ENCODE results near the gene EFCAB13. TPM values are rescaled to one million over a fixed set of nuclear protein-coding genes. Genes with fewer than 3 reads are reported as not detected.

Gene EFCAB13
- total and polyA plus RNA-seq, 2 of the 4 experiments (the other 2 are of a cell fraction): 0.77 to 1.4 TPM

DNA sequence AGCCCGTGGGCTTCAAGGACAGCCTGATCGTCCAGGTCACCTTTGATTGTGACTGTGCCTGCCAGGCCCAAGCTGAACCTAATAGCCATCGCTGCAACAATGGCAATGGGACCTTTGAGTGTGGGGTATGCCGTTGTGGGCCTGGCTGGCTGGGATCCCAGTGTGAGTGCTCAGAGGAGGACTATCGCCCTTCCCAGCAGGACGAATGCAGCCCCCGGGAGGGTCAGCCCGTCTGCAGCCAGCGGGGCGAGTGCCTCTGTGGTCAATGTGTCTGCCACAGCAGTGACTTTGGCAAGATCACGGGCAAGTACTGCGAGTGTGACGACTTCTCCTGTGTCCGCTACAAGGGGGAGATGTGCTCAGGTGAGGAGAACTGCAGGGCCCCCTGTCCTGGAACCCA is 31.5 kb upstream of the EFCAB13 start:
- H4K8ac ChIP-seq (ENCODE audit: low read depth in 2 of 2, low read length in 2 of 2): no peak overlapping the region
- no peak overlapping the region for H3K4me3 ChIP-seq (ENCODE audit: insufficient read depth, low read depth, low read length)
- no peaks in the 10 kb centered on the region for H3K9me3 ChIP-seq (ENCODE audit: control insufficient read depth, insufficient read depth, low read length)
- dilution Hi-C loops (cut with HindIII; ENCODE audit: low sequenced_read_pairs, unreplicated experiment): no loop called here
- 98% methylated on average over 6 of the region's 14 CpGs; no CpG with 5 or more reads in 1 of the 2 experiments for WGBS, 2 experiments (ENCODE audit: extremely low coverage in 2 of 2, insufficient read length in 1 of 2)
- no peak overlapping the region for H3K4me2 ChIP-seq (ENCODE audit: low read depth, low read length)
- no peak overlapping the region for H2BK20ac ChIP-seq (ENCODE audit: low read depth, low read length)
- H3K36me3 ChIP-seq (ENCODE audit: control insufficient read depth, insufficient read depth, low read length): peaks cover 44% of the 10 kb centered on the region
- H2BK120ac ChIP-seq (ENCODE audit: low read depth, low read length): no peak overlapping the region
- H3K9ac ChIP-seq (ENCODE audit: low read depth, low read length): no peak overlapping the region
- BruUV-seq (replicated peaks): no TSS peak
- H2AK5ac ChIP-seq (ENCODE audit: low read depth, low read length): no peak overlapping the region
- ATAC-seq (ENCODE audit: low read depth) (no peak), DNase-seq (no peak)
- intact Hi-C loops (cut with micrococcal nuclease): no loop called here
- H3K4me1 ChIP-seq (ENCODE audit: control insufficient read depth, insufficient read depth, low read length): peaks cover 13% of the 10 kb centered on the region
- H3K23ac ChIP-seq (ENCODE audit: low read depth, low read length): no peak overlapping the region
- H3K14ac ChIP-seq (replicated peaks; ENCODE audit: low read depth, low read length): no peak overlapping the region
- no peak overlapping the region for H3K27ac ChIP-seq (ENCODE audit: insufficient read depth, low read length)
- ChIA-PET POLR2A (ENCODE audit: unreplicated experiment) (no interaction called here), CTCF (no interaction called here)
- TF ChIP-seq NFE2L2 (IDR thresholded peaks at IDR 0.05; ENCODE audit: low read depth, low read length) (no peak), MXI1 (IDR thresholded peaks at IDR 0.05; ENCODE audit: borderline replicate concordance, low read depth, low read length) (no peak), BHLHE40 (IDR thresholded peaks at IDR 0.05; ENCODE audit: low read depth, low read length) (no peak), MAFK (IDR thresholded peaks at IDR 0.05; ENCODE audit: low read depth, low read length) (no peak), FOS (IDR thresholded peaks at IDR 0.05; ENCODE audit: low read depth, low read length) (no peak), RFX5 (IDR thresholded peaks at IDR 0.05; ENCODE audit: low read depth, low read length) (no peak)
- TF ChIP-seq, protein P1, sequence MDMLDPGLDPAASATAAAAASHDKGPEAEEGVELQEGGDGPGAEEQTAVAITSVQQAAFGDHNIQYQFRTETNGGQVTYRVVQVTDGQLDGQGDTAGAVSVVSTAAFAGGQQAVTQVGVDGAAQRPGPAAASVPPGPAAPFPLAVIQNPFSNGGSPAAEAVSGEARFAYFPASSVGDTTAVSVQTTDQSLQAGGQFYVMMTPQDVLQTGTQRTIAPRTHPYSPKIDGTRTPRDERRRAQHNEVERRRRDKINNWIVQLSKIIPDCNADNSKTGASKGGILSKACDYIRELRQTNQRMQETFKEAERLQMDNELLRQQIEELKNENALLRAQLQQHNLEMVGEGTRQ (IDR thresholded peaks at IDR 0.05; ENCODE audit: low read depth, low read length): no peak
- peaks cover 4 to 17% of the 10 kb centered on the region in 2 experiments; a peak in 3 of 4 replicates for H3K79me1 ChIP-seq (ENCODE audit: low read depth in 1 of 2, low read length in 2 of 2)
- in situ Hi-C loops (cut with MboI; ENCODE audit: low sequenced_read_pairs): no loop called here
- H2BK5ac ChIP-seq (ENCODE audit: low read depth, low read length, poor library complexity, severe bottlenecking): no peak overlapping the region
- H4K91ac ChIP-seq (ENCODE audit: insufficient read depth, low read depth, low read length): no peak overlapping the region
- no peak overlapping the region for H3K18ac ChIP-seq (ENCODE audit: low read depth, low read length)
- no peak overlapping the region for H2AK9ac ChIP-seq (replicated peaks; ENCODE audit: low read depth, low read length, poor library complexity)
- no peak overlapping the region for H2BK15ac ChIP-seq (ENCODE audit: low read depth, low read length)
- H4K5ac ChIP-seq (ENCODE audit: low read depth, low read length): no peak overlapping the region
- H3K4ac ChIP-seq (ENCODE audit: low read depth, low read length): no peak overlapping the region
- no peak overlapping the region for H3K56ac ChIP-seq (ENCODE audit: extremely low read depth, insufficient read depth, low read length)
- peaks cover 24% of the 10 kb centered on the region for H3K9me1 ChIP-seq (ENCODE audit: insufficient read depth, low read length)
- no peak overlapping the region for H2AFZ ChIP-seq (replicated peaks; ENCODE audit: low read length, poor library complexity)
- no peaks in the 10 kb centered on the region for H4K20me1 ChIP-seq (ENCODE audit: insufficient read depth, low read length)
- H3K27me3 ChIP-seq (ENCODE audit: control insufficient read depth, insufficient read depth, low read length): no peaks in the 10 kb centered on the region

Measured in IMR-90 (cell line).